GM23338 (cell line): ENCODE results near the gene ITIH6. TPM values are rescaled to one million over a fixed set of nuclear protein-coding genes. Genes with fewer than 3 reads are reported as not detected.

ENCODE experiments used
- ATAC-seq: fragments of 200-7000 bp; cut with Tn5 transposase; 3 replicates; pipeline ENCODE4 v1.9.1; 2020
- DNase-seq: peaks from one replicate; pipeline ENCODE4 v3.0.0-alpha.2; 2015; ENCODE audit warnings: low spot score
- H2AFZ ChIP-seq: fragments of 200-600 bp; sonication (generic); 2 replicates; pipeline ENCODE4 v1.8.0; 2016; ENCODE audit warnings: antibody characterized with exemption, mild to moderate bottlenecking, moderate library complexity
- H3F3A ChIP-seq: fragments of 200-600 bp; sonication (generic); replicated peaks from 2 replicates; pipeline ENCODE4 v1.8.0; 2017; ENCODE audit warnings: antibody characterized with exemption, mixed run types, low read depth
- H3K27ac ChIP-seq: fragments of 200-600 bp; sonication (generic); 2 replicates; pipeline ENCODE4 v1.6.1; 2016; ENCODE audit warnings: low read depth
- H3K27me3 ChIP-seq: fragments of 200-600 bp; sonication (generic); 2 replicates; pipeline ENCODE4 v1.8.0; 2016; ENCODE audit warnings: mild to moderate bottlenecking, mixed run types, moderate library complexity; ENCODE audit not compliant: insufficient read depth
- H3K36me3 ChIP-seq: fragments of 200-600 bp; sonication (generic); 2 replicates; pipeline ENCODE4 v1.8.0; 2016; ENCODE audit warnings: mild to moderate bottlenecking; ENCODE audit not compliant: insufficient read depth
- H3K4me1 ChIP-seq: fragments of 200-600 bp; sonication (generic); 2 replicates; pipeline ENCODE4 v1.8.0; 2016; ENCODE audit warnings: mild to moderate bottlenecking, moderate library complexity; ENCODE audit not compliant: insufficient read depth
- H3K4me2 ChIP-seq: fragments of 200-600 bp; sonication (generic); 2 replicates; pipeline ENCODE4 v1.7.1; 2017; ENCODE audit warnings: mixed run types
- H3K4me3 ChIP-seq: fragments of 200-600 bp; sonication (generic); 2 replicates; pipeline ENCODE4 v1.6.1; 2016; ENCODE audit warnings: mixed run types
- H3K79me2 ChIP-seq: fragments of 200-600 bp; sonication (generic); replicated peaks from 2 replicates; pipeline ENCODE4 v1.8.0; 2017; ENCODE audit warnings: mild to moderate bottlenecking; ENCODE audit not compliant: insufficient read depth
- H3K9me2 ChIP-seq: fragments of 200-600 bp; sonication (generic); 2 replicates; pipeline ENCODE4 v1.8.0; 2017; ENCODE audit not compliant: insufficient read depth
- H4K20me1 ChIP-seq: fragments of 200-600 bp; sonication (generic); replicated peaks from 2 replicates; pipeline ENCODE4 v1.8.0; 2017; ENCODE audit warnings: mild to moderate bottlenecking; ENCODE audit not compliant: insufficient read depth
- H3K27ac Mint-ChIP-seq: 2 replicates; pipeline ENCODE4 v1.8.0; 2020; ENCODE audit warnings: inconsistent platforms, mild to moderate bottlenecking, moderate library complexity, mixed read lengths
- H3K27me3 Mint-ChIP-seq: 3 replicates; pipeline ENCODE4 v1.8.0; 2022; ENCODE audit warnings: low read depth, mild to moderate bottlenecking, moderate library complexity, mixed read lengths, inconsistent platforms; ENCODE audit not compliant: insufficient read depth, poor library complexity
- H3K36me3 Mint-ChIP-seq: 3 replicates; pipeline ENCODE4 v1.8.0; 2021; ENCODE audit warnings: low read depth, mild to moderate bottlenecking, inconsistent platforms, moderate library complexity, mixed read lengths
- H3K4me1 Mint-ChIP-seq: 3 replicates; pipeline ENCODE4 v1.8.0; 2020; ENCODE audit warnings: mild to moderate bottlenecking, inconsistent platforms, mixed read lengths
- H3K4me3 Mint-ChIP-seq: 3 replicates; pipeline ENCODE4 v1.8.0; 2021; ENCODE audit warnings: moderate library complexity, mild to moderate bottlenecking, inconsistent platforms, mixed read lengths
- H3K9me3 Mint-ChIP-seq: 3 replicates; pipeline ENCODE4 v1.8.0; 2020; ENCODE audit warnings: moderate library complexity, mild to moderate bottlenecking, inconsistent platforms, mixed read lengths
- CTCF ChIP-seq, 2 experiments: fragments of 200-600 bp in 1 of 2; sonication (generic) in 1 of 2; conservative IDR thresholded peaks; 2 replicates each; pipeline versions ENCODE4 v1.5.1 to v1.6.1; 2016 to 2017; ENCODE audit warnings: antibody characterized with exemption in 2 of 2, low read depth in 2 of 2, mild to moderate bottlenecking in 2 of 2, moderate library complexity in 1 of 2
- EZH2 ChIP-seq: fragments of 200-600 bp; sonication (generic); IDR thresholded peaks from one replicate; pipeline ENCODE4 v1.8.0; 2017; ENCODE audit warnings: antibody characterized with exemption, mild to moderate bottlenecking, low read depth; ENCODE audit not compliant: unreplicated experiment
- EZH2phosphoT487 ChIP-seq: fragments of 200-600 bp; sonication (generic); IDR thresholded peaks from one replicate; pipeline ENCODE4 v1.8.1; 2018; ENCODE audit warnings: antibody characterized with exemption; ENCODE audit not compliant: unreplicated experiment
- JUNB ChIP-seq: IDR thresholded peaks from one replicate; pipeline ENCODE4 v1.6.1; 2016; ENCODE audit warnings: antibody characterized with exemption; ENCODE audit not compliant: unreplicated experiment
- NANOG ChIP-seq: IDR thresholded peaks from 2 replicates; pipeline ENCODE4 v1.6.1; 2016; ENCODE audit warnings: antibody characterized with exemption, borderline replicate concordance
- POLR2AphosphoS5 ChIP-seq: IDR thresholded peaks from 2 replicates; pipeline ENCODE4 v1.6.1; 2016; ENCODE audit warnings: antibody characterized with exemption, low read depth
- STAT1 ChIP-seq: IDR thresholded peaks from one replicate; pipeline ENCODE4 v1.6.1; 2016; ENCODE audit warnings: antibody characterized with exemption; ENCODE audit not compliant: unreplicated experiment
- ZNF114 ChIP-seq: fragments of 250-450 bp; sonication (Bioruptor Pico); IDR thresholded peaks from 2 replicates; pipeline ENCODE4 v1.5.0; 2020; ENCODE audit warnings: mild to moderate bottlenecking, moderate library complexity
- ZNF331 ChIP-seq: fragments of 250-450 bp; sonication (Bioruptor Pico); IDR thresholded peaks from 2 replicates; pipeline ENCODE4 v1.5.0; 2020; ENCODE audit warnings: low read depth, mild to moderate bottlenecking, moderate library complexity
- polyA plus RNA-seq: library from polyadenylated mRNA; unstranded; fragments of >200 nt; fragmentation: Nextera tagmentation; extraction: Ambion mirVana; gene quantifications from 2 replicates; pipeline ENCODE4 v1.2.1, GENCODE V29; 2016
- total RNA-seq: library from RNA; depleted of rRNA; stranded (reverse); fragments of >200 nt; shearing (Covaris generic); gene quantifications from 2 replicates; pipeline ENCODE4 v1.2.3, GENCODE V29; 2014
- TF ChIP-seq, protein P1 (sequence below): IDR thresholded peaks from 2 replicates; pipeline ENCODE4 v1.6.1; 2016; ENCODE audit warnings: antibody characterized with exemption

ITIH6 gene
- total and polyA plus RNA-seq, 2 experiments from 2014 or later = not detected

GRCh38 chrX:54810532-54810931 lies 12.5 kb upstream of the ITIH6 start:
- H3K27ac Mint-ChIP-seq = no peak overlapping the region
- peaks cover 56% of the 10 kb centered on the region for H3K36me3 Mint-ChIP-seq
- 0 out of 2 replicates have a peak, but pooled peaks cover 13% of the 10 kb centered on the region for H3K79me2 ChIP-seq
- no peaks in the 10 kb centered on the region; the same call in 1 of the 2 replicates for H3K4me1 ChIP-seq
- no peaks in the 10 kb centered on the region for H3K9me2 ChIP-seq
- H3K4me3 Mint-ChIP-seq = no peak overlapping the region
- no peaks in the 10 kb centered on the region for H3F3A ChIP-seq
- peaks cover 3% of the 10 kb centered on the region; the same call in 1 of the 2 replicates for H3K36me3 ChIP-seq
- H4K20me1 ChIP-seq = no peaks in the 10 kb centered on the region
- no peaks in the 10 kb centered on the region; the same call in 2 of the 3 replicates for H3K9me3 Mint-ChIP-seq
- no peak overlapping the region for H2AFZ ChIP-seq
- ATAC-seq (no peak), DNase-seq (no peak)
- H3K27me3 ChIP-seq = no peaks in the 10 kb centered on the region
- no peak overlapping the region for H3K27ac ChIP-seq
- H3K4me2 ChIP-seq = no peak overlapping the region
- no peak for TF ChIP-seq EZH2phosphoT487
- no peak for TF ChIP-seq STAT1
- no peak for TF ChIP-seq NANOG
- TF ChIP-seq CTCF (conservative IDR thresholded peaks at IDR 0.05; ENCODE audit: low read depth in 2 of 2) = no peak
- no peak for TF ChIP-seq ZNF331
- no peak for TF ChIP-seq JUNB
- no peak for TF ChIP-seq ZNF114 (CRISPR knock-in tag)
- TF ChIP-seq EZH2 = no peak
- TF ChIP-seq POLR2AphosphoS5 = no peak
- H3K27me3 Mint-ChIP-seq = peaks cover 18% of the 10 kb centered on the region
- H3K4me1 Mint-ChIP-seq = peaks cover 9% of the 10 kb centered on the region
- no peak overlapping the region for H3K4me3 ChIP-seq

- peaks cover 45% of the 10 kb centered on the region for H3K36me3 Mint-ChIP-seq
- Histone ChIP-seq H3K4me1 (peaks cover 4% of the 10 kb centered on the region), H3K79me2 (0 out of 2 replicates have a peak, but pooled peaks cover 13% of the 10 kb centered on the region), H4K20me1 (no peaks in the 10 kb centered on the region), H3K4me2 (peak overlapping the region; percentile 85), H3F3A (no peaks in the 10 kb centered on the region), H3K4me3 (peak overlapping the region; percentile 80), H2AFZ (no peak overlapping the region), H3K27me3 (no peaks in the 10 kb centered on the region), H3K9me2 (no peaks in the 10 kb centered on the region), H3K27ac (peak overlapping the region; percentile 97), H3K36me3 (no peaks in the 10 kb centered on the region)
- peak; percentile 93 for DNase-seq
- peak; percentile 81 for ATAC-seq
- peaks cover 17% of the 10 kb centered on the region for H3K4me1 Mint-ChIP-seq
- peak overlapping the region; percentile 98 for H3K27ac Mint-ChIP-seq
- H3K27me3 Mint-ChIP-seq = peaks cover 15% of the 10 kb centered on the region
- TF ChIP-seq ZNF114 (CRISPR knock-in tag) (no peak), CTCF (conservative IDR thresholded peaks at IDR 0.05; ENCODE audit: low read depth in 2 of 2) (no peak), POLR2AphosphoS5 (no peak; the same call in 1 of the 2 replicates), ZNF331 (no peak)
- TF ChIP-seq, protein P1, sequence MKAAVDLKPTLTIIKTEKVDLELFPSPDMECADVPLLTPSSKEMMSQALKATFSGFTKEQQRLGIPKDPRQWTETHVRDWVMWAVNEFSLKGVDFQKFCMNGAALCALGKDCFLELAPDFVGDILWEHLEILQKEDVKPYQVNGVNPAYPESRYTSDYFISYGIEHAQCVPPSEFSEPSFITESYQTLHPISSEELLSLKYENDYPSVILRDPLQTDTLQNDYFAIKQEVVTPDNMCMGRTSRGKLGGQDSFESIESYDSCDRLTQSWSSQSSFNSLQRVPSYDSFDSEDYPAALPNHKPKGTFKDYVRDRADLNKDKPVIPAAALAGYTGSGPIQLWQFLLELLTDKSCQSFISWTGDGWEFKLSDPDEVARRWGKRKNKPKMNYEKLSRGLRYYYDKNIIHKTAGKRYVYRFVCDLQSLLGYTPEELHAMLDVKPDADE = no peak
- peak overlapping the region; percentile 93 for H3K4me3 Mint-ChIP-seq
- H3K9me3 Mint-ChIP-seq = no peaks in the 10 kb centered on the region; the same call in 2 of the 3 replicates
Measured at GRCh38 chrX:54808605-54809483, 10.8 kb upstream of the ITIH6 start.
